GM12892 (cell line): ENCODE measurements around the gene GPATCH1.

Experiments
- POLR2A ChIP-seq: IDR thresholded peaks from 2 replicates; pipeline ENCODE4 v1.6.1; 2011; ENCODE audit warnings: low read depth, low read length, control low read depth
- POLR2AphosphoS5 ChIP-seq: IDR thresholded peaks from 2 replicates; pipeline ENCODE4 v1.6.1; 2011; ENCODE audit warnings: low read depth, low read length, control low read depth
- TAF1 ChIP-seq: IDR thresholded peaks from 2 replicates; pipeline ENCODE4 v1.6.1; 2011; ENCODE audit warnings: low read depth, mild to moderate bottlenecking, control low read depth, low read length, borderline replicate concordance

GRCh38 chr19:33108161-33108560 is 27.2 kb downstream of the GPATCH1 start:
- TF ChIP-seq POLR2AphosphoS5 (no peak), POLR2A (no peak), TAF1 (no peak)
